Stimulated activated effector memory CD8-positive, alpha-beta T cell treated with anti-CD3 and anti-CD28 coated beads, Interleukin-12 subunit alpha, Interleukin-12 subunit beta, amount 100 ng/mL, for 72 hours (primary cell): ENCODE data around the gene DDX59.

Source experiments
- ATAC-seq: fragments of 150-1000 bp; cut with Tn5 transposase; 2 replicates; pipeline ENCODE4 v1.10.0; 2021
- DNase-seq, 2 donors: peaks; one replicate each; pipeline ENCODE4 v3.0.0; 2021 to 2022; ENCODE audit warnings: low spot score in 2 of 2
- H3K27ac Mint-ChIP-seq: one replicate; pipeline ENCODE4 v1.8.0; 2022; ENCODE audit warnings: mild to moderate bottlenecking, mixed read lengths
- H3K36me3 Mint-ChIP-seq: one replicate; pipeline ENCODE4 v1.8.0; 2022; ENCODE audit warnings: mild to moderate bottlenecking, mixed read lengths
- H3K4me1 Mint-ChIP-seq: one replicate; pipeline ENCODE4 v1.8.0; 2022; ENCODE audit warnings: mixed read lengths
- H3K4me3 Mint-ChIP-seq: one replicate; pipeline ENCODE4 v1.8.0; 2022; ENCODE audit warnings: mild to moderate bottlenecking, mixed read lengths
- H3K9me3 Mint-ChIP-seq: one replicate; pipeline ENCODE4 v1.8.0; 2022; ENCODE audit warnings: mixed read lengths

DDX59 gene

GRCh38 chr1:200626853-200627534 lies 42.7 kb downstream of the DDX59 start:
- peaks cover 24% of the 10 kb centered on the region for H3K4me1 Mint-ChIP-seq
- H3K9me3 Mint-ChIP-seq = no peaks in the 10 kb centered on the region
- H3K4me3 Mint-ChIP-seq = peak overlapping the region; percentile 63
- no peak for DNase-seq
- peaks cover 10% of the 10 kb centered on the region for H3K36me3 Mint-ChIP-seq
- no peak for ATAC-seq
- H3K27ac Mint-ChIP-seq = no peak overlapping the region

GRCh38 chr1:200625381-200625824 lies 44.3 kb downstream of the DDX59 start:
- Mint-ChIP-seq H3K4me3 (no peak overlapping the region), H3K4me1 (peaks cover 24% of the 10 kb centered on the region), H3K9me3 (no peaks in the 10 kb centered on the region), H3K27ac (peak overlapping the region; percentile 68), H3K36me3 (peaks cover 10% of the 10 kb centered on the region)
- DNase-seq = no peak
- ATAC-seq = peak; percentile 74

- peaks cover 28% of the 10 kb centered on the region for H3K4me1 Mint-ChIP-seq
- ATAC-seq (peak; percentile 0), DNase-seq (no peak)
- H3K9me3 Mint-ChIP-seq = no peaks in the 10 kb centered on the region
- peak overlapping the region; percentile 68 for H3K27ac Mint-ChIP-seq
- peaks cover 10% of the 10 kb centered on the region for H3K36me3 Mint-ChIP-seq
- H3K4me3 Mint-ChIP-seq = no peak overlapping the region
These were observed 44.9 kb downstream of the DDX59 start for GRCh38 chr1:200624679-200625335.

- Mint-ChIP-seq H3K4me1 (peaks cover 10% of the 10 kb centered on the region), H3K27ac (peak within 1 kb of the TSS; percentile 96), H3K4me3 (peak within 1 kb of the TSS; percentile 94), H3K36me3 (peaks cover 7% of the 10 kb centered on the region), H3K9me3 (no peaks in the 10 kb centered on the region)
- ATAC-seq = peak; percentile 93
- DNase-seq = peak; percentile 80 to 93
These were observed 49.2 kb downstream of the DDX59 start, which contains the start of gene KIF14 for GRCh38 chr1:200620273-200621131. KIF14 (minus strand) TSS chr1:200620751; CDS start chr1:200618723, 2,028 bp downstream.

- H3K9me3 Mint-ChIP-seq = no peaks in the 10 kb centered on the region
- H3K4me1 Mint-ChIP-seq = peaks cover 10% of the 10 kb centered on the region
- H3K4me3 Mint-ChIP-seq = peak overlapping the region; percentile 94
- ATAC-seq = no peak
- H3K36me3 Mint-ChIP-seq = peaks cover 1% of the 10 kb centered on the region
- peak overlapping the region; percentile 96 for H3K27ac Mint-ChIP-seq
- no peak for DNase-seq
These were observed 49.8 kb downstream of the DDX59 start for GRCh38 chr1:200619894-200620272.

GRCh38 chr1:200610846-200611245 lies 58.9 kb downstream of the DDX59 start:
- no peak overlapping the region for H3K27ac Mint-ChIP-seq
- no peak overlapping the region for H3K4me3 Mint-ChIP-seq
- H3K36me3 Mint-ChIP-seq = no peaks in the 10 kb centered on the region
- no peaks in the 10 kb centered on the region for H3K9me3 Mint-ChIP-seq
- ATAC-seq = no peak
- DNase-seq = no peak
- H3K4me1 Mint-ChIP-seq = no peaks in the 10 kb centered on the region

- H3K9me3 Mint-ChIP-seq = no peaks in the 10 kb centered on the region
- no peak overlapping the region for H3K27ac Mint-ChIP-seq
- DNase-seq (no peak), ATAC-seq (no peak)
- no peak overlapping the region for H3K4me3 Mint-ChIP-seq
- H3K4me1 Mint-ChIP-seq = no peaks in the 10 kb centered on the region
- peaks cover 8% of the 10 kb centered on the region for H3K36me3 Mint-ChIP-seq
These were observed 67.1 kb downstream of the DDX59 start for GRCh38 chr1:200602632-200603031.
